OCI-LY1 (cell line): ENCODE data around the gene DOK5.

ENCODE experiments used
- H2AFZ ChIP-seq: fragments of 200-600 bp; sonication (generic), shearing (Covaris generic); 2 replicates; pipeline ENCODE4 v1.6.0; 2014; ENCODE audit warnings: antibody characterized with exemption, mild to moderate bottlenecking, low read length
- H3F3A ChIP-seq: fragments of 200-600 bp; sonication (generic), shearing (Covaris generic); 2 replicates; pipeline ENCODE4 v1.6.0; 2014; ENCODE audit warnings: mild to moderate bottlenecking, antibody characterized with exemption, low read length, moderate library complexity; ENCODE audit not compliant: insufficient read depth
- H3K27ac ChIP-seq: fragments of 200-600 bp; sonication (generic); 2 replicates; pipeline ENCODE4 v1.5.1; 2014; ENCODE audit warnings: low read length, mixed run types, mild to moderate bottlenecking, low read depth; ENCODE audit not compliant: poor library complexity, severe bottlenecking
- H3K27me3 ChIP-seq: fragments of 200-600 bp; sonication (generic); 2 replicates; pipeline ENCODE4 v1.6.0; 2014; ENCODE audit warnings: antibody characterized with exemption, mild to moderate bottlenecking, low read length, moderate library complexity; ENCODE audit not compliant: insufficient read depth
- H3K36me3 ChIP-seq: fragments of 200-600 bp; sonication (generic); 2 replicates; pipeline ENCODE4 v1.6.1; 2014; ENCODE audit warnings: mild to moderate bottlenecking, antibody characterized with exemption, low read length, moderate library complexity, mixed read lengths; ENCODE audit not compliant: insufficient read depth
- H3K4me1 ChIP-seq: fragments of 200-600 bp; sonication (generic); 2 replicates; pipeline ENCODE4 v1.5.1; 2014; ENCODE audit warnings: mild to moderate bottlenecking, low read length, moderate library complexity; ENCODE audit not compliant: insufficient read depth, severe bottlenecking
- H3K4me2 ChIP-seq: fragments of 200-600 bp; sonication (generic), shearing (Covaris generic); 2 replicates; pipeline ENCODE4 v1.6.1; 2014; ENCODE audit warnings: low read length
- H3K4me3 ChIP-seq: fragments of 200-600 bp; sonication (generic); 2 replicates; pipeline ENCODE4 v1.5.1; 2014; ENCODE audit warnings: low read length, low read depth, mild to moderate bottlenecking, mixed read lengths; ENCODE audit not compliant: poor library complexity, severe bottlenecking
- H3K79me2 ChIP-seq: fragments of 200-600 bp; shearing (Covaris generic); 2 replicates; pipeline ENCODE4 v1.6.1; 2016; ENCODE audit warnings: mixed run types, low read length, mixed read lengths; ENCODE audit not compliant: insufficient read depth
- H3K9ac ChIP-seq: fragments of 200-600 bp; sonication (generic), shearing (Covaris generic); 2 replicates; pipeline ENCODE4 v1.6.1; 2014; ENCODE audit warnings: mild to moderate bottlenecking, low read length, mixed read lengths
- H3K9me2 ChIP-seq: fragments of 200-600 bp; sonication (generic), shearing (Covaris generic); 2 replicates; pipeline ENCODE4 v1.6.1; 2014; ENCODE audit warnings: low read depth, mild to moderate bottlenecking, low read length, mixed read lengths
- H3K9me3 ChIP-seq: fragments of 200-600 bp; shearing (Covaris generic); 2 replicates; pipeline ENCODE4 v1.6.1; 2014; ENCODE audit warnings: low read length, mixed read lengths
- H4K20me1 ChIP-seq: fragments of 200-600 bp; sonication (generic), shearing (Covaris generic); 2 replicates; pipeline ENCODE4 v1.6.0; 2016; ENCODE audit warnings: mild to moderate bottlenecking, low read length; ENCODE audit not compliant: insufficient read depth
- EZH2 ChIP-seq: fragments of 200-600 bp; sonication (generic), shearing (Covaris generic); IDR thresholded peaks from 2 replicates; pipeline ENCODE4 v1.8.0; 2017; ENCODE audit warnings: borderline replicate concordance, mixed run types, mild to moderate bottlenecking, antibody characterized with exemption, low read length, moderate library complexity, mixed read lengths
- TF ChIP-seq, protein P1 (sequence below): fragments of 200-600 bp; sonication (generic), shearing (Covaris generic); IDR thresholded peaks from 2 replicates; pipeline ENCODE4 v1.5.1; 2017; ENCODE audit warnings: mild to moderate bottlenecking, antibody characterized with exemption, low read length, moderate library complexity, mixed read lengths

DOK5 gene

GRCh38 chr20:54539521-54540046, 64.2 kb downstream of the DOK5 start:
- no peak for TF ChIP-seq EZH2
- TF ChIP-seq, protein P1, sequence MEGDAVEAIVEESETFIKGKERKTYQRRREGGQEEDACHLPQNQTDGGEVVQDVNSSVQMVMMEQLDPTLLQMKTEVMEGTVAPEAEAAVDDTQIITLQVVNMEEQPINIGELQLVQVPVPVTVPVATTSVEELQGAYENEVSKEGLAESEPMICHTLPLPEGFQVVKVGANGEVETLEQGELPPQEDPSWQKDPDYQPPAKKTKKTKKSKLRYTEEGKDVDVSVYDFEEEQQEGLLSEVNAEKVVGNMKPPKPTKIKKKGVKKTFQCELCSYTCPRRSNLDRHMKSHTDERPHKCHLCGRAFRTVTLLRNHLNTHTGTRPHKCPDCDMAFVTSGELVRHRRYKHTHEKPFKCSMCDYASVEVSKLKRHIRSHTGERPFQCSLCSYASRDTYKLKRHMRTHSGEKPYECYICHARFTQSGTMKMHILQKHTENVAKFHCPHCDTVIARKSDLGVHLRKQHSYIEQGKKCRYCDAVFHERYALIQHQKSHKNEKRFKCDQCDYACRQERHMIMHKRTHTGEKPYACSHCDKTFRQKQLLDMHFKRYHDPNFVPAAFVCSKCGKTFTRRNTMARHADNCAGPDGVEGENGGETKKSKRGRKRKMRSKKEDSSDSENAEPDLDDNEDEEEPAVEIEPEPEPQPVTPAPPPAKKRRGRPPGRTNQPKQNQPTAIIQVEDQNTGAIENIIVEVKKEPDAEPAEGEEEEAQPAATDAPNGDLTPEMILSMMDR, result no peak
- H3K9ac ChIP-seq, result no peak overlapping the region
- no peaks in the 10 kb centered on the region for H4K20me1 ChIP-seq
- H3K9me2 ChIP-seq, result no peaks in the 10 kb centered on the region
- no peaks in the 10 kb centered on the region for H3K4me1 ChIP-seq
- H3K27ac ChIP-seq, result no peak overlapping the region
- no peaks in the 10 kb centered on the region for H3K9me3 ChIP-seq
- H3K27me3 ChIP-seq, result no peaks in the 10 kb centered on the region
- no peak overlapping the region for H2AFZ ChIP-seq
- H3K79me2 ChIP-seq, result no peaks in the 10 kb centered on the region
- no peaks in the 10 kb centered on the region for H3F3A ChIP-seq
- no peaks in the 10 kb centered on the region for H3K36me3 ChIP-seq
- H3K4me3 ChIP-seq, result no peak overlapping the region
- H3K4me2 ChIP-seq, result no peak overlapping the region

DNA sequence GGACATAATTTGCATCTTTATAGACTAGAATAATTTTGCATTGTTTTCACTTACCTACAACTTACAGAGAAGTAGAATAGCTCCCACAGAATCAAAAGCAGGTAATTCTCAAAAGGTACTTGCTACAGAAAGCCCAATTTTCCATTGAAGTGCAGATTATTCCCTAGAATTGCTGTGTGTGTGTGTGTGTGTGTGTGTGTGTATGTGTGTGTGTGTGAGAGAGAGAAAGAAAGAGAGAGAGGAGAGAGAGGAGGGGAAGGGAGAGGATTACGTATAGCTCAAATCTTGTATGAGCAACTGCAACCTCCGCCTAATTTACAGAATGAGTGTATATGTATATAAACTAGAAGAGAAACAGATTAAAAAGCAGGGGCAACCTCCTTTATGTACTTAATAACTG, 68.0 kb downstream of the DOK5 start:
- no peak overlapping the region for H2AFZ ChIP-seq
- no peak overlapping the region for H3K4me3 ChIP-seq
- TF ChIP-seq EZH2, result no peak
- TF ChIP-seq, protein P1, result no peak

GRCh38 chr20:54545676-54546358, 70.4 kb downstream of the DOK5 start:
- Histone ChIP-seq H3K9ac (no peak overlapping the region), H3K4me3 (no peak overlapping the region), H3K4me2 (no peak overlapping the region), H3K36me3 (no peaks in the 10 kb centered on the region), H3K9me2 (no peaks in the 10 kb centered on the region), H4K20me1 (no peaks in the 10 kb centered on the region), H3K27me3 (no peaks in the 10 kb centered on the region), H2AFZ (no peak overlapping the region), H3F3A (no peaks in the 10 kb centered on the region), H3K27ac (no peak overlapping the region), H3K9me3 (no peaks in the 10 kb centered on the region), H3K4me1 (no peaks in the 10 kb centered on the region), H3K79me2 (no peaks in the 10 kb centered on the region)
- TF ChIP-seq, protein P1, result no peak
- no peak for TF ChIP-seq EZH2

More for the DNA sequence above, 68.0 kb downstream of the DOK5 start:
- Histone ChIP-seq H3K27me3 (no peaks in the 10 kb centered on the region), H3K9me2 (no peaks in the 10 kb centered on the region), H3K9ac (no peak overlapping the region), H3K4me2 (no peak overlapping the region), H3K27ac (no peak overlapping the region), H3K4me1 (no peaks in the 10 kb centered on the region), H3K9me3 (no peaks in the 10 kb centered on the region), H3K79me2 (no peaks in the 10 kb centered on the region), H4K20me1 (no peaks in the 10 kb centered on the region), H3F3A (no peaks in the 10 kb centered on the region), H3K36me3 (no peaks in the 10 kb centered on the region)
